Liver (tissue), 9 donors: Measurements from ENCODE around the gene ADCK1. TPM values are rescaled to one million over a fixed set of nuclear protein-coding genes. Genes with fewer than 3 reads are reported as not detected.
A peak's percentile ranks its signal among the peaks of the same experiment; 100 is the strongest.
"Not testable (repeated sequence)": the region's sequence is repeated elsewhere in the genome, so short reads cannot be mapped to it uniquely, and the experiment has no call there.

ENCODE experiments used
- DNase-seq: peaks from one replicate; pipeline ENCODE4 v3.0.0-alpha.2; 2017; ENCODE audit warnings: low spot score
- H3K27ac ChIP-seq, 2 donors: one replicate each; pipeline ENCODE4 v1.7.0; 2013; ENCODE audit warnings: inconsistent platforms in 2 of 2, low read length in 2 of 2, control low read depth in 1 of 2, low read depth in 1 of 2, mild to moderate bottlenecking in 1 of 2
- H3K27me3 ChIP-seq, 4 donors: one replicate each; pipeline versions ENCODE4 v1.6.1 to v1.7.0; 2013; ENCODE audit warnings: low read length in 3 of 4, inconsistent platforms in 1 of 4, mild to moderate bottlenecking in 1 of 4, moderate library complexity in 1 of 4; ENCODE audit not compliant: control insufficient read depth in 4 of 4, insufficient read depth in 4 of 4
- H3K36me3 ChIP-seq, 4 donors: one replicate each; pipeline versions ENCODE4 v1.6.1 to v1.7.0; 2013; ENCODE audit warnings: low read length in 3 of 4, mild to moderate bottlenecking in 3 of 4, low read depth in 1 of 4, moderate library complexity in 1 of 4; ENCODE audit not compliant: control insufficient read depth in 4 of 4, insufficient read depth in 3 of 4
- H3K4me1 ChIP-seq, 4 donors: one replicate each; pipeline versions ENCODE4 v1.6.1 to v1.7.0; 2013; ENCODE audit warnings: low read length in 3 of 4, mild to moderate bottlenecking in 3 of 4, moderate library complexity in 1 of 4; ENCODE audit not compliant: control insufficient read depth in 4 of 4, insufficient read depth in 4 of 4
- H3K4me3 ChIP-seq, 3 donors: one replicate each; pipeline versions ENCODE4 v1.6.1 to v1.7.0; 2013; ENCODE audit warnings: low read length in 3 of 3, control low read depth in 1 of 3, low read depth in 1 of 3, mild to moderate bottlenecking in 1 of 3
- H3K9ac ChIP-seq, 2 donors: one replicate each; pipeline ENCODE4 v1.7.0; 2013; ENCODE audit warnings: low read length in 2 of 2, mild to moderate bottlenecking in 2 of 2, moderate library complexity in 2 of 2, control low read depth in 1 of 2, low read depth in 1 of 2
- H3K9me3 ChIP-seq, 4 donors: one replicate each; pipeline versions ENCODE4 v1.6.1 to v1.7.0; 2013; ENCODE audit warnings: low read length in 3 of 4; ENCODE audit not compliant: control insufficient read depth in 4 of 4
- CTCF ChIP-seq: fragments of 150-350 bp; IDR thresholded peaks from 2 replicates; pipeline ENCODE4 v1.5.1; 2017; ENCODE audit warnings: improper control_type of control experiment, low read depth, low read length; ENCODE audit not compliant: missing input control
- EGR1 ChIP-seq, 2 donors: IDR thresholded peaks; 2 replicates each; pipeline ENCODE4 v1.6.1; 2016 to 2018; ENCODE audit warnings: antibody characterized with exemption in 2 of 2, low read depth in 2 of 2
- FOXA1 ChIP-seq: IDR thresholded peaks from 2 replicates; pipeline ENCODE4 v1.6.1; 2016; ENCODE audit warnings: antibody characterized with exemption
- FOXA2 ChIP-seq: IDR thresholded peaks from 2 replicates; pipeline ENCODE4 v1.6.1; 2016; ENCODE audit warnings: antibody characterized with exemption
- GABPA ChIP-seq, 2 donors: IDR thresholded peaks in 1 of 2; conservative IDR thresholded peaks in 1 of 2; 2 replicates each; pipeline ENCODE4 v1.6.1; 2016; ENCODE audit warnings: antibody characterized with exemption in 2 of 2, mild to moderate bottlenecking in 1 of 2, moderate library complexity in 1 of 2
- HNF4A ChIP-seq, 2 donors: conservative IDR thresholded peaks; 2 replicates each; pipeline ENCODE4 v1.6.1; 2016; ENCODE audit warnings: antibody characterized with exemption in 2 of 2, mild to moderate bottlenecking in 2 of 2
- HNF4G ChIP-seq: IDR thresholded peaks from 2 replicates; pipeline ENCODE4 v1.6.1; 2016; ENCODE audit warnings: antibody characterized with exemption
- JUND ChIP-seq, 2 donors: IDR thresholded peaks; 2 replicates each; pipeline ENCODE4 v1.6.1; 2016; ENCODE audit warnings: antibody characterized with exemption in 2 of 2
- NR2F2 ChIP-seq: IDR thresholded peaks from 2 replicates; pipeline ENCODE4 v1.6.1; 2016; ENCODE audit warnings: antibody characterized with exemption
- RAD21 ChIP-seq, 2 donors: IDR thresholded peaks; 2 replicates each; pipeline ENCODE4 v1.6.1; 2016; ENCODE audit warnings: antibody characterized with exemption in 2 of 2, mild to moderate bottlenecking in 2 of 2
- REST ChIP-seq: IDR thresholded peaks from 2 replicates; pipeline ENCODE4 v1.6.1; 2016; ENCODE audit warnings: antibody characterized with exemption, mild to moderate bottlenecking
- RXRA ChIP-seq, 2 donors: IDR thresholded peaks; 2 replicates each; pipeline ENCODE4 v1.6.1; 2017 to 2018; ENCODE audit warnings: antibody characterized with exemption in 2 of 2, mild to moderate bottlenecking in 1 of 2
- SP1 ChIP-seq: IDR thresholded peaks from 2 replicates; pipeline ENCODE4 v1.6.1; 2018; ENCODE audit warnings: antibody characterized with exemption, mild to moderate bottlenecking
- TAF1 ChIP-seq: conservative IDR thresholded peaks from 2 replicates; pipeline ENCODE4 v1.6.1; 2016; ENCODE audit warnings: antibody characterized with exemption, mild to moderate bottlenecking
- YY1 ChIP-seq: IDR thresholded peaks from 2 replicates; pipeline ENCODE4 v1.6.1; 2016; ENCODE audit warnings: antibody characterized with exemption, mild to moderate bottlenecking
- ZBTB33 ChIP-seq: IDR thresholded peaks from 2 replicates; pipeline ENCODE4 v1.6.1; 2016; ENCODE audit warnings: antibody characterized with exemption
- WGBS: extraction: QIAGEN DNeasy Blood & Tissue Kit; methylation state at CpG from one replicate; pipeline ENCODE4 v1.1.7; 2013; 5-methylcytosine and 5-hydroxymethylcytosine counted together
- polyA plus RNA-seq, 2 donors: library from polyadenylated mRNA; stranded (reverse) in 1 of 2; unstranded in 1 of 2; fragments of 200-250 nt in 1 of 2; fragments of >200 nt in 1 of 2; fragmentation: Nextera tagmentation in 1 of 2; extraction: Ambion mirVana in 1 of 2; gene quantifications; one replicate each; pipeline versions ENCODE4 v1.2.1 to v1.2.3, GENCODE V29; 2013 to 2015
- total RNA-seq, 2 donors: library from RNA; depleted of rRNA; stranded (reverse); fragments of >200 nt; gene quantifications; one replicate each; pipeline ENCODE4 v1.2.3, GENCODE V29; 2014
- TF ChIP-seq, protein P1 (sequence below): IDR thresholded peaks from 2 replicates; pipeline ENCODE4 v1.6.1; 2016; ENCODE audit warnings: antibody characterized with exemption
- TF ChIP-seq, protein P2 (sequence below): IDR thresholded peaks from 2 replicates; pipeline ENCODE4 v1.6.1; 2016; ENCODE audit warnings: antibody characterized with exemption
- donor health status: healthy.
- donor health status: healthy.
- donor health status: healthy.
- donor health status: healthy.
- donor health status: healthy.

The ADCK1 gene
- total and polyA plus RNA-seq, 4 donors, result 4.0 to 4.9 (median 4.4) TPM

- Histone ChIP-seq H3K4me3 (no peak overlapping the region), H3K36me3 (no peaks in the 10 kb centered on the region), H3K27ac (no peak overlapping the region), H3K27me3 (no peaks in the 10 kb centered on the region), H3K9ac (no peak overlapping the region), H3K4me1 (peaks cover 0 to 1% (median 0%) of the 10 kb centered on the region in 4 donors), H3K9me3 (no peaks in the 10 kb centered on the region)
- no peak for DNase-seq
- WGBS, result 84% methylated on average over 4 of the region's 4 CpGs
- no peak for TF ChIP-seq GABPA (IDR thresholded peaks at IDR 0.05 in 1 of 2, conservative IDR thresholded peaks at IDR 0.05 in 1 of 2)
- TF ChIP-seq FOXA2, result no peak
- TF ChIP-seq, protein P1, sequence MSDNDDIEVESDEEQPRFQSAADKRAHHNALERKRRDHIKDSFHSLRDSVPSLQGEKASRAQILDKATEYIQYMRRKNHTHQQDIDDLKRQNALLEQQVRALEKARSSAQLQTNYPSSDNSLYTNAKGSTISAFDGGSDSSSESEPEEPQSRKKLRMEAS, result no peak
- TF ChIP-seq RXRA (IDR thresholded peaks at IDR 0.05), result no peak
- no peak for TF ChIP-seq HNF4A (conservative IDR thresholded peaks at IDR 0.05)
- TF ChIP-seq FOXA1, result no peak
- TF ChIP-seq CTCF, result no peak
- no peak for TF ChIP-seq SP1
These were observed 5.6 kb upstream of the ADCK1 start for GRCh38 chr14:77794357-77794756.

DNA sequence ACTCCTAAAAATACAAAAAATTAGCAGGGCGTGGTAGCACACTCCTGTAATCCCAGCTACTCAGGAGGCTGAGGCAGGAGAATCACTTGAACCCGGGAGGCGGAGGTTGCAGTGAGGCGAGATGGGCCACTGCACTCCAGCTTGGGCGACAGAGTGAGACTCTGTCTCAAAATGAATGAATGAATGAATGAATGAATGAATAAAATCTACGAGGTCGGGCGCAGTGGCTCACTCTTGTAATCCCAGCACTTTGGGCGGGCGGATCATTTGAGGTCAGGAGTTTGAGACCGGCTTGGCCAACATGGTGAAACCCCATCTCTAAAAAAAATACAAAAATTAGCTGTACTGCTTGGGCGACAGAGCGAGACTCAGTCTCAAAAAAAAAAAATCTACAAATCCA lies 453 bp upstream of the ADCK1 start:
- not testable (repeated sequence) for H3K4me1 ChIP-seq, H3K27me3 ChIP-seq, DNase-seq, H3K9me3 ChIP-seq, H3K36me3 ChIP-seq
- Histone ChIP-seq H3K27ac (peak overlapping the region; percentile 92 to 93), H3K4me3 (peak overlapping the region; percentile 69 to 95 (median 87)), H3K9ac (peak overlapping the region in 1 of 2 donors; percentile 43)
- 75% methylated on average over 13 of the region's 13 CpGs for WGBS

- no peak for DNase-seq
- Histone ChIP-seq H3K4me3 (peak overlapping the region; percentile 69 to 95 (median 87)), H3K27ac (peak overlapping the region in 1 of 2 donors; percentile 92), H3K9me3 (no peaks in the 10 kb centered on the region), H3K27me3 (no peaks in the 10 kb centered on the region), H3K9ac (peak overlapping the region; percentile 60 to 85), H3K36me3 (no peaks in the 10 kb centered on the region), H3K4me1 (peaks cover 0 to 8% (median 2%) of the 10 kb centered on the region in 4 donors)
- TF ChIP-seq FOXA1, result no peak
- no peak for TF ChIP-seq GABPA (IDR thresholded peaks at IDR 0.05 in 1 of 2, conservative IDR thresholded peaks at IDR 0.05 in 1 of 2)
- TF ChIP-seq CTCF, result no peak
- no peak for TF ChIP-seq YY1
- TF ChIP-seq RXRA (IDR thresholded peaks at IDR 0.05), result no peak
- TF ChIP-seq ZBTB33, result no peak
- no peak for TF ChIP-seq EGR1 (IDR thresholded peaks at IDR 0.05; ENCODE audit: low read depth in 2 of 2)
- no peak for TF ChIP-seq FOXA2
- TF ChIP-seq NR2F2, result no peak
- TF ChIP-seq, protein P2, sequence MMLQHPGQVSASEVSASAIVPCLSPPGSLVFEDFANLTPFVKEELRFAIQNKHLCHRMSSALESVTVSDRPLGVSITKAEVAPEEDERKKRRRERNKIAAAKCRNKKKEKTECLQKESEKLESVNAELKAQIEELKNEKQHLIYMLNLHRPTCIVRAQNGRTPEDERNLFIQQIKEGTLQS, result no peak
- TF ChIP-seq SP1, result no peak
- TF ChIP-seq JUND (IDR thresholded peaks at IDR 0.05), result no peak
- TF ChIP-seq TAF1, result no peak
- TF ChIP-seq RAD21 (IDR thresholded peaks at IDR 0.05), result no peak
- no peak for TF ChIP-seq HNF4A (conservative IDR thresholded peaks at IDR 0.05)
- no peak for TF ChIP-seq HNF4G
- no peak for TF ChIP-seq REST
- TF ChIP-seq, protein P1, result no peak
- WGBS, result 76% methylated on average over 1 of the region's 1 CpG
These were observed 905 bp downstream of the ADCK1 start for GRCh38 chr14:77800814-77801213.
